GM13977 (cell line): Measurements from ENCODE around the gene TMEM41B.
"Not testable (repeated sequence)": the region's sequence is repeated elsewhere in the genome, so short reads cannot be mapped to it uniquely, and the experiment has no call there.

Source experiments
- DNase-seq: peaks from one replicate; pipeline ENCODE4 v3.0.0; 2012; ENCODE audit warnings: low spot score
- in situ Hi-C: fragments of 300-500 bp; cut with MboI; formaldehyde crosslinking; loops from one replicate; pipeline ENCODE4 v1.12.0; 2022; ENCODE audit warnings: low sequenced_read_pairs, low pct_unique_long_range_greater_than_20kb, mixed read lengths, inconsistent platforms; ENCODE audit not compliant: unreplicated experiment
- TF ChIP-seq, protein P1 (sequence below): IDR thresholded peaks from 2 replicates; pipeline ENCODE4 v1.5.1; 2012; ENCODE audit warnings: mild to moderate bottlenecking, control low read depth; ENCODE audit not compliant: insufficient read depth; ENCODE audit errors: extremely low read depth, missing control alignments

Gene TMEM41B, protein sequence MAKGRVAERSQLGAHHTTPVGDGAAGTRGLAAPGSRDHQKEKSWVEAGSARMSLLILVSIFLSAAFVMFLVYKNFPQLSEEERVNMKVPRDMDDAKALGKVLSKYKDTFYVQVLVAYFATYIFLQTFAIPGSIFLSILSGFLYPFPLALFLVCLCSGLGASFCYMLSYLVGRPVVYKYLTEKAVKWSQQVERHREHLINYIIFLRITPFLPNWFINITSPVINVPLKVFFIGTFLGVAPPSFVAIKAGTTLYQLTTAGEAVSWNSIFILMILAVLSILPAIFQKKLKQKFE

DNA sequence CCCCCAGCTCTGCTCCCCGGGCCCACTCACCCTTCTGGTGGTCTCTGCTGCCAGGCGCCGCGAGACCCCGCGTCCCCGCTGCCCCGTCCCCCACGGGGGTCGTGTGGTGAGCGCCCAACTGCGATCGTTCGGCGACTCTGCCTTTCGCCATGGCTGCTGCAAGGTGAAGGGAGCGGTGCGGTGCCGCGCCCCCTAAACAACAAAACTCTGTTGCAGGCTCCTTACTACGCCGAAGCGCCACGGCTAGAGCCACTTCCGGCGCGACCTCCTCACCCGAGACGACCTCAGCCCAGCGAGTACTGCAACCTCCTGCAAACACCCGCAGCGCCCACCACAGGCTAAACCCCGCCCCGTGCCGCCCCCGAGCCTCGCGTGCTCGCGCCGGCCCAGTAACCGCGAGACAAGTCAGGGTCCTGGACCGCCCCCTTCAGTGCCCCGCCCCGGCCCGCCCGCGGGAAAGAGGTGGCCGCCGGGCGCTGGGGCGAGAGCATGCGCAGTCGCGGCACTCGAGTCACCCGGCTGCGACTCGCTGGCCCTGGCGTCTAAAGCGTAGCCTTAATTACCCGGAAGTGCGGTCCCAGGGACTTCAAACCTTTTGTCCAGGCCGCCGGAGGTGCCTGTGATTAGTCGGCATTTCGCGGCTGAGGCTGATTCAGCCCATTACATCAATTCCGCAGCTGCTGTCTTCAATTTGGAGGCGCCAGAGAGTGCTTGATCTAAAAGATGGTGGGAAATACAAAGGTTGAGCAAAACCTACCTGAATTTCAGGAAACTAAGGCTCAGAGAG is at the start of gene TMEM41B:
Gene TMEM41B, minus strand, starts transcription at position 303 of the 787 bp plus-strand sequence. Its CDS starts 152 bp downstream, at position 151.
- DNase-seq: peak; percentile 99
- TF ChIP-seq, protein P1, sequence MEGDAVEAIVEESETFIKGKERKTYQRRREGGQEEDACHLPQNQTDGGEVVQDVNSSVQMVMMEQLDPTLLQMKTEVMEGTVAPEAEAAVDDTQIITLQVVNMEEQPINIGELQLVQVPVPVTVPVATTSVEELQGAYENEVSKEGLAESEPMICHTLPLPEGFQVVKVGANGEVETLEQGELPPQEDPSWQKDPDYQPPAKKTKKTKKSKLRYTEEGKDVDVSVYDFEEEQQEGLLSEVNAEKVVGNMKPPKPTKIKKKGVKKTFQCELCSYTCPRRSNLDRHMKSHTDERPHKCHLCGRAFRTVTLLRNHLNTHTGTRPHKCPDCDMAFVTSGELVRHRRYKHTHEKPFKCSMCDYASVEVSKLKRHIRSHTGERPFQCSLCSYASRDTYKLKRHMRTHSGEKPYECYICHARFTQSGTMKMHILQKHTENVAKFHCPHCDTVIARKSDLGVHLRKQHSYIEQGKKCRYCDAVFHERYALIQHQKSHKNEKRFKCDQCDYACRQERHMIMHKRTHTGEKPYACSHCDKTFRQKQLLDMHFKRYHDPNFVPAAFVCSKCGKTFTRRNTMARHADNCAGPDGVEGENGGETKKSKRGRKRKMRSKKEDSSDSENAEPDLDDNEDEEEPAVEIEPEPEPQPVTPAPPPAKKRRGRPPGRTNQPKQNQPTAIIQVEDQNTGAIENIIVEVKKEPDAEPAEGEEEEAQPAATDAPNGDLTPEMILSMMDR: no peak
- in situ Hi-C loops: no loop called here

DNA sequence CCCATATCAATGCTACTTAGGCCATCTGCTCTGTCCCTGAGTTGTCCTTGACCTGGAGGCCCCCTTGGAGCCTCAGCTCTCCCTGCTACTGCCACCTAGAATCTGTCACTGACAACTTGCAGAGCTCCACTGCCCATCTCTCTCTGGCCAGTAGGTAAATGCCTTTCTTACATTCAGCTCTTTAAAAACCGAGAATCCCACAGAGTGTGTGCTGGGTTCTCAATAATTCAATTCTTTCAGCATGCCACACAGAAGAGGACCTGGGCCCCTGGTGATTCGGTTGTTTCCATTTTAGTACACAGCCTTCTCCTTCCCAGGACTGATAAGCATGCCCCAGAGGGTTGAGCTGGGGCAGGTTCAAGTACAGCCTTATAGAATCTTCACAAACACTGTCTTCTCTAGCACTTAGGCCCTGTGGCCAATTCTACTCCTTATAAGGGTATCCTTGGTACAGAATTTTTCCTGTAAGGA is 48.0 kb upstream of the TMEM41B start:
- no peak for DNase-seq
- TF ChIP-seq, protein P1: no peak
- in situ Hi-C loops: no loop called here

DNA sequence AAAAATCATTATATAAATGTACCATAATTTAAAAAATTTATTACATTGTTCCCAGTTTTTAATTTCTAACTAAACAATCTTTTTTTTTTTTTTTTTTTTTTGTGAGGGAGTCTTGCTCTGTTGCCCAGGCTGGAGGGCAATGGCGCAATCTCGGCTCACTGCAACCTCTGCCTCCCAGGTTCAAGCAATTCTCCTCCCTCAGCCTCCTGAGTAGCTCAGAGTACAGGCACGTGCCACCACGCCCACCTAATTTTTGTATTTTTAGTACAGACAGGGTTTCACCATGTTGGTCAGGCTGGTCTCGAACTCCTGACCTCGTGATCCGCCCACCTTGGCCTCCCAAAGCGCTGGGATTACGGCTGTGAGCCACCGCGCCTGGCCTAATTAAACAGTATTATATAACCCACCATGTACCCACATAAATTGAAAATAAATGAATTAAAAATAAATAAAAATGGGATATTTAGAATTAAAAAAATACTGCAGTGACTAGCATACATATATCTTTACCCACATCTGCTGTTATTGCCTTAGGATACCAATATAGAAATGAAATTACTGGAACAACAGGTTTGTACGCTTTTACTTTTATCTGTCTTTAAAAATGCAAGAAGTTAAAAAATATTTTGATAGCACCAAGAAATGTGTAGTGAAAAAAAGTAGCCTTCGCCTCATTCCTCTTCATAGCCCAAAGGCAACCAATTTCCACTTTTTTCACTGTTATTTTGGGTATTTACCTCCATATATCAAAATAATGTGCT is 46.6 kb upstream of the TMEM41B start:
- DNase-seq, in situ Hi-C loops: not testable (repeated sequence)

DNA sequence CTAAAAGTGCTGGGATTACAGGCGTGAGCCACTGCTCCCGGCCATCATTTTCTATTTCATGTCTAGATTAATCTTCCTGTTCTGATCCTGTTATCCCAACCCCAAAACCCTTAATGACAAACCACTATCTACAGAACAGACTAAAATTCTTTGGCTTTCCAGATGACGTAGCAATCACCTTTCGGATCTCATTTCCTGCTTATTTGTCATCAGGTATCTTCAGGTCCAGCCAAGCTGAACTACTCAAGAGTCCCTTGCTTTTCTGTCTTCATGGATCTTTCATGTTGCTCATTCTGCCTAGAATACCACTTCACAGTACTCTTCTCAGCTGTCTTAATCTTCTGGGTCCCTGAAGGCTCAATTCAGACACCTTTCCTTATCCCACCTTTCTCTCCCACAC is 42.6 kb upstream of the TMEM41B start:
- TF ChIP-seq, protein P1: no peak
- DNase-seq: no peak
- in situ Hi-C loops: no loop called here

DNA sequence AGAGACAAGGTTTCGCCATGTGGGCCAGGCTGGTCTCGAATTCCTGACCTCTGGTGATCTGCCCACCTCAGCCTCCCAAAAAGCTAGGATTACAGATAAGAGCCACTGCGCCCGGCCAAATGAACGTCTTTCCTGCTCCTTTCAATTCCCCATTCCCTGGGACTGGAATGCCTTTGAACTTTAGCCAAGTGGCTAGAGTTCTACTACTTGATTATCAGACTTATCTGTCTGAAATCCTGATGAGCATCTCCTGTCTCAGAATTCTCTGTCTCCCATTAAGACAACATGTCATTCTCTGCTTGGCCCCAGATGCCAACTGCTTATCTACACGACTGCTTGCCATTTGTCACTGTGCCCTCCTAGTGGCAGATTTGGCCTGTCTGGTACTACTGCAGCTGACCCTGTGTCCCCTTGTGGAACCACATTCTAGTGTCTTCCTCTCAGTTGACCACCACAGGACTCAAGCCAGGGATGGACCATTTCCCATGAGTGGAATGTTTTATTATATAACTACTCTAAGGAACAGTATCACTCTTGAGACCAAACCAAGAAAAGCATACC is 37.0 kb upstream of the TMEM41B start:
- DNase-seq: no peak
- TF ChIP-seq, protein P1: no peak
- in situ Hi-C loops: no loop called here

DNA sequence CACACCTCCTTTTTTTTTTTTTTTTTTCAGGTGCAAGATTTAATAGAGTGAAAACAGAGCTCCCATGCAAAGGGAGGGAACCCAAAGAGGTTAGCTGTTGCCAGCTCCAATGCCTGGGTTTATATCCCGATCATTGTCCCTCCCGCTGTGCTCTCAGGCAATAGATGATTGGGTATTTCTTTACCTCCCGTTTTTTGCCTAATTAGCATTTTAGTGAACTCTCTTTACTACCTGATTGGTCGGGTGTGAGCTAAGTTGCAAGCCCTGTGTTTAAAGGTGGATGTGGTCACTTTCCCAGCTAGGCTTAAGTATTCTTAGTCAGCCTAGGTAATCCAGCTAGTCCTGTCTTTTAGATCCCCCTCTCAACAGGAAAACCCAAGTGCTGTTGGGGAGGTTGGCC is 33.4 kb upstream of the TMEM41B start:
- DNase-seq, in situ Hi-C loops: not testable (repeated sequence)

DNA sequence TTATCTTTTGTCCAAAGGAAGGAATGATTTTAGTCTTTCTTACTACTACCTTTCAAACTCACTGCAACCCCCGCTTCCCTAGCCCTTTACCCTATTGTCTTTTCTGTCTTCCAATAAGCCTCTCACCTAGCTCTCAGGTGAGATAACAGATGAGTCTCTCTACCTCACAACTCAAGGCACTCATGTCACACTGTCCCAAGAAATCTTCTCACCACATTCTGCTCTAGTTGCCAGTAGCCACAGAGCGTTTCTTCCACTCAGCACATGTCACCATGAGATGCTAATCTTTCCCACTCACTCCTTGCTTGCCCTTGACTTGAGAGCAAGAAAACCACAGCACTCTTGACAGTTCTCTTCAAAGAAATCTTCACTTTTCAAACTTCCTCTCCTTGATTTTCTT is 32.7 kb upstream of the TMEM41B start:
- in situ Hi-C loops: no loop called here
- TF ChIP-seq, protein P1: no peak

More for the DNA sequence above, 32.7 kb upstream of the TMEM41B start:
- no peak for DNase-seq
